Measurements from ENCODE around the gene PCK1.

Gene PCK1

GRCh38 chr20:57559658-57560553 lies 1.0 kb upstream of the PCK1 start:
- no peak for DNase-seq (ENCODE audit: low read depth)

GRCh38 chr20:57561356-57562279 lies 708 bp downstream of the PCK1 start:
- DNase-seq (ENCODE audit: low read depth) = no peak

- DNase-seq (ENCODE audit: low read depth) = no peak
Observed at GRCh38 chr20:57562541-57563465, 1.9 kb downstream of the PCK1 start.

GRCh38 chr20:57563522-57563921 lies 2.6 kb downstream of the PCK1 start:
- DNase-seq (ENCODE audit: low read depth) = no peak

- no peak for DNase-seq (ENCODE audit: low read depth)
Observed at GRCh38 chr20:57564180-57564802, 3.4 kb downstream of the PCK1 start.

GRCh38 chr20:57564951-57565642 lies 4.2 kb downstream of the PCK1 start:
- DNase-seq (ENCODE audit: low read depth) = no peak

GRCh38 chr20:57566399-57566798 lies 5.5 kb downstream of the PCK1 start:
- no peak for DNase-seq (ENCODE audit: low read depth)

GRCh38 chr20:57566803-57567459 lies 6.0 kb downstream of the PCK1 start:
- no peak for DNase-seq (ENCODE audit: low read depth)

GRCh38 chr20:57567471-57568079 lies 6.7 kb downstream of the PCK1 start:
- no peak for DNase-seq (ENCODE audit: low read depth)

GRCh38 chr20:57568088-57568896 lies 7.4 kb downstream of the PCK1 start:
- no peak for DNase-seq (ENCODE audit: low read depth)

- no peak for DNase-seq (ENCODE audit: low read depth)
Observed at GRCh38 chr20:57568960-57569359, 8.1 kb downstream of the PCK1 start.

- DNase-seq (ENCODE audit: low read depth) = no peak
Observed at GRCh38 chr20:57570145-57570850, 9.4 kb downstream of the PCK1 start.

- DNase-seq (ENCODE audit: low read depth) = no peak
Observed at GRCh38 chr20:57570920-57571319, 10.0 kb downstream of the PCK1 start.

- DNase-seq (ENCODE audit: low read depth) = no peak
Observed at GRCh38 chr20:57571782-57572416, 11.0 kb downstream of the PCK1 start.

- no peak for DNase-seq (ENCODE audit: low read depth)
Observed at GRCh38 chr20:57573242-57573641, 12.3 kb downstream of the PCK1 start.

- no peak for DNase-seq (ENCODE audit: low read depth)
Observed at GRCh38 chr20:57573894-57574293, 13.0 kb downstream of the PCK1 start.

- no peak for DNase-seq (ENCODE audit: low read depth)
Observed at GRCh38 chr20:57574954-57575353, 14.0 kb downstream of the PCK1 start.

GRCh38 chr20:57576002-57576401 lies 15.1 kb downstream of the PCK1 start:
- DNase-seq (ENCODE audit: low read depth) = no peak

Data from T follicular helper cell (primary cell).